Measurements from ENCODE around the gene EFNA3. TPM values are rescaled to one million over a fixed set of nuclear protein-coding genes. Genes with fewer than 3 reads are reported as not detected.

EFNA3 gene
- total and polyA plus RNA-seq, 9 of the 15 experiments (the other 6 are each of a cell fraction or from before 2014, with no cell fraction given), result 0.59 to 7.9 (median 4.7) TPM

DNA sequence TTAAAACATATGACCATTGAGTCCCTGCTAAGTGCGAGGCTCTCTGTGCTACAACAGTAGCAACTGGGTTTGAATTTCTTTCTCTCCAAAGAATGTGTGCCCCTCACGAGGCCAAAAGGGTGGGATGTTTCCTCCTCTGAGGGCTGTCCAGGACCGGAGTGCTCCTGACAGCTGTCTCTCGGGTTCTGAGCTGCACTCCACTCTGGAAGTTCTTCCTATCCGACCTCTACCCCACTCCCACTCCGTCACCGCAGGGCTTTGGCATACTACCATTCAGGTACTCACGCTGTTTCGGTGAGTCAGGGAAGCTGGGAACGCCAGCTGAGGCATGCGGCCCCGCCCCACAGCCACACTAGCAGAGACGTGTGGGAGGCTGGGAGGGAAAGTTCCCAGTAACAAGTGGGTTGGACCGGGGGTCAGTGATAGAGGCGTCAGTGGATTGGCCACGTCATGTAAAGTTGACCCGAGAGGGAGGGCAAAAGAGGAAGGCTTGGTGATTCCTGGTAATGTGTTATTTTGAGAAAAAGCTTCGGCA lies 56.3 kb downstream of the EFNA3 start (continued):
- no peak for TF ChIP-seq IRF2 (CRISPR knock-in tag; IDR thresholded peaks at IDR 0.05)
- no peak for TF ChIP-seq RBM39 (optimal IDR thresholded peaks at IDR 0.05; ENCODE audit: low read depth, low read length)
- TF ChIP-seq, protein P1, sequence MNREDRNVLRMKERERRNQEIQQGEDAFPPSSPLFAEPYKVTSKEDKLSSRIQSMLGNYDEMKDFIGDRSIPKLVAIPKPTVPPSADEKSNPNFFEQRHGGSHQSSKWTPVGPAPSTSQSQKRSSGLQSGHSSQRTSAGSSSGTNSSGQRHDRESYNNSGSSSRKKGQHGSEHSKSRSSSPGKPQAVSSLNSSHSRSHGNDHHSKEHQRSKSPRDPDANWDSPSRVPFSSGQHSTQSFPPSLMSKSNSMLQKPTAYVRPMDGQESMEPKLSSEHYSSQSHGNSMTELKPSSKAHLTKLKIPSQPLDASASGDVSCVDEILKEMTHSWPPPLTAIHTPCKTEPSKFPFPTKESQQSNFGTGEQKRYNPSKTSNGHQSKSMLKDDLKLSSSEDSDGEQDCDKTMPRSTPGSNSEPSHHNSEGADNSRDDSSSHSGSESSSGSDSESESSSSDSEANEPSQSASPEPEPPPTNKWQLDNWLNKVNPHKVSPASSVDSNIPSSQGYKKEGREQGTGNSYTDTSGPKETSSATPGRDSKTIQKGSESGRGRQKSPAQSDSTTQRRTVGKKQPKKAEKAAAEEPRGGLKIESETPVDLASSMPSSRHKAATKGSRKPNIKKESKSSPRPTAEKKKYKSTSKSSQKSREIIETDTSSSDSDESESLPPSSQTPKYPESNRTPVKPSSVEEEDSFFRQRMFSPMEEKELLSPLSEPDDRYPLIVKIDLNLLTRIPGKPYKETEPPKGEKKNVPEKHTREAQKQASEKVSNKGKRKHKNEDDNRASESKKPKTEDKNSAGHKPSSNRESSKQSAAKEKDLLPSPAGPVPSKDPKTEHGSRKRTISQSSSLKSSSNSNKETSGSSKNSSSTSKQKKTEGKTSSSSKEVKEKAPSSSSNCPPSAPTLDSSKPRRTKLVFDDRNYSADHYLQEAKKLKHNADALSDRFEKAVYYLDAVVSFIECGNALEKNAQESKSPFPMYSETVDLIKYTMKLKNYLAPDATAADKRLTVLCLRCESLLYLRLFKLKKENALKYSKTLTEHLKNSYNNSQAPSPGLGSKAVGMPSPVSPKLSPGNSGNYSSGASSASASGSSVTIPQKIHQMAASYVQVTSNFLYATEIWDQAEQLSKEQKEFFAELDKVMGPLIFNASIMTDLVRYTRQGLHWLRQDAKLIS (CRISPR knock-in tag; IDR thresholded peaks at IDR 0.05), result no peak
- TF ChIP-seq, protein P2, sequence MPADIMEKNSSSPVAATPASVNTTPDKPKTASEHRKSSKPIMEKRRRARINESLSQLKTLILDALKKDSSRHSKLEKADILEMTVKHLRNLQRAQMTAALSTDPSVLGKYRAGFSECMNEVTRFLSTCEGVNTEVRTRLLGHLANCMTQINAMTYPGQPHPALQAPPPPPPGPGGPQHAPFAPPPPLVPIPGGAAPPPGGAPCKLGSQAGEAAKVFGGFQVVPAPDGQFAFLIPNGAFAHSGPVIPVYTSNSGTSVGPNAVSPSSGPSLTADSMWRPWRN (IDR thresholded peaks at IDR 0.05; ENCODE audit: low read depth), result no peak
- TF ChIP-seq CHCHD3 (CRISPR knock-in tag; IDR thresholded peaks at IDR 0.05), result no peak
- no peak; the same call in 1 of the 2 replicates for TF ChIP-seq MAFG (tag; conservative IDR thresholded peaks at IDR 0.05)
- TF ChIP-seq, protein P3, sequence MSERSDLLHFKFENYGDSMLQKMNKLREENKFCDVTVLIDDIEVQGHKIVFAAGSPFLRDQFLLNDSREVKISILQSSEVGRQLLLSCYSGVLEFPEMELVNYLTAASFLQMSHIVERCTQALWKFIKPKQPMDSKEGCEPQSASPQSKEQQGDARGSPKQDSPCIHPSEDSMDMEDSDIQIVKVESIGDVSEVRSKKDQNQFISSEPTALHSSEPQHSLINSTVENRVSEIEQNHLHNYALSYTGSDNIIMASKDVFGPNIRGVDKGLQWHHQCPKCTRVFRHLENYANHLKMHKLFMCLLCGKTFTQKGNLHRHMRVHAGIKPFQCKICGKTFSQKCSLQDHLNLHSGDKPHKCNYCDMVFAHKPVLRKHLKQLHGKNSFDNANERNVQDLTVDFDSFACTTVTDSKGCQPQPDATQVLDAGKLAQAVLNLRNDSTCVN (CRISPR knock-in tag; IDR thresholded peaks at IDR 0.05), result no peak
- TF ChIP-seq SIN3B (IDR thresholded peaks at IDR 0.05; ENCODE audit: low read depth), result no peak
- no peak for TF ChIP-seq ERF (CRISPR knock-in tag; IDR thresholded peaks at IDR 0.05)
- TF ChIP-seq CHD2 (IDR thresholded peaks at IDR 0.05; ENCODE audit: low read depth, low read length), result no peak; the same call in 1 of the 2 replicates
- TF ChIP-seq, protein P4, sequence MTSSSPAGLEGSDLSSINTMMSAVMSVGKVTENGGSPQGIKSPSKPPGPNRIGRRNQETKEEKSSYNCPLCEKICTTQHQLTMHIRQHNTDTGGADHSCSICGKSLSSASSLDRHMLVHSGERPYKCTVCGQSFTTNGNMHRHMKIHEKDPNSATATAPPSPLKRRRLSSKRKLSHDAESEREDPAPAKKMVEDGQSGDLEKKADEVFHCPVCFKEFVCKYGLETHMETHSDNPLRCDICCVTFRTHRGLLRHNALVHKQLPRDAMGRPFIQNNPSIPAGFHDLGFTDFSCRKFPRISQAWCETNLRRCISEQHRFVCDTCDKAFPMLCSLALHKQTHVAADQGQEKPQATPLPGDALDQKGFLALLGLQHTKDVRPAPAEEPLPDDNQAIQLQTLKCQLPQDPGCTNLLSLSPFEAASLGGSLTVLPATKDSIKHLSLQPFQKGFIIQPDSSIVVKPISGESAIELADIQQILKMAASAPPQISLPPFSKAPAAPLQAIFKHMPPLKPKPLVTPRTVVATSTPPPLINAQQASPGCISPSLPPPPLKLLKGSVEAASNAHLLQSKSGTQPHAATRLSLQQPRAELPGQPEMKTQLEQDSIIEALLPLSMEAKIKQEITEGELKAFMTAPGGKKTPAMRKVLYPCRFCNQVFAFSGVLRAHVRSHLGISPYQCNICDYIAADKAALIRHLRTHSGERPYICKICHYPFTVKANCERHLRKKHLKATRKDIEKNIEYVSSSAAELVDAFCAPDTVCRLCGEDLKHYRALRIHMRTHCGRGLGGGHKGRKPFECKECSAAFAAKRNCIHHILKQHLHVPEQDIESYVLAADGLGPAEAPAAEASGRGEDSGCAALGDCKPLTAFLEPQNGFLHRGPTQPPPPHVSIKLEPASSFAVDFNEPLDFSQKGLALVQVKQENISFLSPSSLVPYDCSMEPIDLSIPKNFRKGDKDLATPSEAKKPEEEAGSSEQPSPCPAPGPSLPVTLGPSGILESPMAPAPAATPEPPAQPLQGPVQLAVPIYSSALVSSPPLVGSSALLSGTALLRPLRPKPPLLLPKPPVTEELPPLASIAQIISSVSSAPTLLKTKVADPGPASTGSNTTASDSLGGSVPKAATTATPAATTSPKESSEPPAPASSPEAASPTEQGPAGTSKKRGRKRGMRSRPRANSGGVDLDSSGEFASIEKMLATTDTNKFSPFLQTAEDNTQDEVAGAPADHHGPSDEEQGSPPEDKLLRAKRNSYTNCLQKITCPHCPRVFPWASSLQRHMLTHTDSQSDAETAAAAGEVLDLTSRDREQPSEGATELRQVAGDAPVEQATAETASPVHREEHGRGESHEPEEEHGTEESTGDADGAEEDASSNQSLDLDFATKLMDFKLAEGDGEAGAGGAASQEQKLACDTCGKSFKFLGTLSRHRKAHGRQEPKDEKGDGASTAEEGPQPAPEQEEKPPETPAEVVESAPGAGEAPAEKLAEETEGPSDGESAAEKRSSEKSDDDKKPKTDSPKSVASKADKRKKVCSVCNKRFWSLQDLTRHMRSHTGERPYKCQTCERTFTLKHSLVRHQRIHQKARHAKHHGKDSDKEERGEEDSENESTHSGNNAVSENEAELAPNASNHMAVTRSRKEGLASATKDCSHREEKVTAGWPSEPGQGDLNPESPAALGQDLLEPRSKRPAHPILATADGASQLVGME (CRISPR knock-in tag; IDR thresholded peaks at IDR 0.05), result no peak
- TF ChIP-seq, protein P5, sequence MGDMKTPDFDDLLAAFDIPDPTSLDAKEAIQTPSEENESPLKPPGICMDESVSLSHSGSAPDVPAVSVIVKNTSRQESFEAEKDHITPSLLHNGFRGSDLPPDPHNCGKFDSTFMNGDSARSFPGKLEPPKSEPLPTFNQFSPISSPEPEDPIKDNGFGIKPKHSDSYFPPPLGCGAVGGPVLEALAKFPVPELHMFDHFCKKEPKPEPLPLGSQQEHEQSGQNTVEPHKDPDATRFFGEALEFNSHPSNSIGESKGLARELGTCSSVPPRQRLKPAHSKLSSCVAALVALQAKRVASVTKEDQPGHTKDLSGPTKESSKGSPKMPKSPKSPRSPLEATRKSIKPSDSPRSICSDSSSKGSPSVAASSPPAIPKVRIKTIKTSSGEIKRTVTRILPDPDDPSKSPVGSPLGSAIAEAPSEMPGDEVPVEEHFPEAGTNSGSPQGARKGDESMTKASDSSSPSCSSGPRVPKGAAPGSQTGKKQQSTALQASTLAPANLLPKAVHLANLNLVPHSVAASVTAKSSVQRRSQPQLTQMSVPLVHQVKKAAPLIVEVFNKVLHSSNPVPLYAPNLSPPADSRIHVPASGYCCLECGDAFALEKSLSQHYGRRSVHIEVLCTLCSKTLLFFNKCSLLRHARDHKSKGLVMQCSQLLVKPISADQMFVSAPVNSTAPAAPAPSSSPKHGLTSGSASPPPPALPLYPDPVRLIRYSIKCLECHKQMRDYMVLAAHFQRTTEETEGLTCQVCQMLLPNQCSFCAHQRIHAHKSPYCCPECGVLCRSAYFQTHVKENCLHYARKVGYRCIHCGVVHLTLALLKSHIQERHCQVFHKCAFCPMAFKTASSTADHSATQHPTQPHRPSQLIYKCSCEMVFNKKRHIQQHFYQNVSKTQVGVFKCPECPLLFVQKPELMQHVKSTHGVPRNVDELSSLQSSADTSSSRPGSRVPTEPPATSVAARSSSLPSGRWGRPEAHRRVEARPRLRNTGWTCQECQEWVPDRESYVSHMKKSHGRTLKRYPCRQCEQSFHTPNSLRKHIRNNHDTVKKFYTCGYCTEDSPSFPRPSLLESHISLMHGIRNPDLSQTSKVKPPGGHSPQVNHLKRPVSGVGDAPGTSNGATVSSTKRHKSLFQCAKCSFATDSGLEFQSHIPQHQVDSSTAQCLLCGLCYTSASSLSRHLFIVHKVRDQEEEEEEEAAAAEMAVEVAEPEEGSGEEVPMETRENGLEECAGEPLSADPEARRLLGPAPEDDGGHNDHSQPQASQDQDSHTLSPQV (IDR thresholded peaks at IDR 0.05), result no peak; the same call in 1 of the 2 replicates
